HCT116 (cell line): Measurements from ENCODE around the gene CABLES1. TPM values are rescaled to one million over a fixed set of nuclear protein-coding genes. Genes with fewer than 3 reads are reported as not detected.

ENCODE experiments used
- ATAC-seq: fragments of 200-7000 bp; cut with Tn5 transposase; 2 replicates; pipeline ENCODE4 v1.9.1; 2020; ENCODE audit warnings: mild to moderate bottlenecking, moderate library complexity
- Bru-seq: library from RNA; stranded (reverse); fragments of 400-500 nt; gene quantifications from one replicate; lab custom pipeline; 2021; lab: Mats Ljungman, UMichigan
- BruChase-seq, 2 experiments: library from RNA; stranded (reverse); fragments of 400-500 nt; gene quantifications; one replicate each; lab custom pipeline; 2021; lab: Mats Ljungman, UMichigan
- BruUV-seq: library from RNA; stranded (reverse); fragments of 400-500 nt; replicated peaks from 2 replicates; lab custom pipeline; 2021; lab: Mats Ljungman, UMichigan
- CTCF ChIA-PET: fragments of 300-600 bp; sonication (Branson Sonifier 250); formaldehyde crosslinking; loops from one replicate; lab custom pipeline; 2021; ENCODE audit warnings: antibody characterized with exemption; lab: Charles Lee
- POLR2A ChIA-PET: fragments of 300-600, 350-600 bp; sonication (Branson Sonifier 250); formaldehyde crosslinking; loops from one replicate; lab custom pipeline; 2021; ENCODE audit warnings: antibody characterized with exemption; lab: Charles Lee
- RAD21 ChIA-PET, 2 experiments: fragments of 300-600 bp; sonication (Branson Sonifier 250); formaldehyde crosslinking; loops; one replicate each; lab custom pipeline; 2023; ENCODE audit warnings: low total read pairs in 2 of 2; ENCODE audit not compliant: uncharacterized antibody in 2 of 2, unreplicated experiment in 2 of 2, low non-redundant PET in 1 of 2; lab: Charles Lee
- DNase-seq: peaks from one replicate; pipeline ENCODE4 v3.0.0-alpha.2; 2010; ENCODE audit warnings: low read depth, low spot score
- H2AFZ ChIP-seq: fragments of 200-600 bp; shearing (Covaris generic), sonication (generic); 2 replicates; pipeline ENCODE4 v1.6.1; 2017; ENCODE audit warnings: low read depth, mixed run types, mixed read lengths, antibody characterized with exemption, low read length; ENCODE audit not compliant: poor library complexity, severe bottlenecking
- H3K27ac ChIP-seq: 2 replicates; pipeline ENCODE4 v1.5.1; 2012; ENCODE audit warnings: low read depth, low read length
- H3K27me3 ChIP-seq: fragments of 200-600 bp; sonication (generic); 2 replicates; pipeline ENCODE4 v1.6.1; 2016; ENCODE audit warnings: mixed run types, low read length, mixed read lengths; ENCODE audit not compliant: insufficient read depth
- H3K36me3 ChIP-seq, 2 experiments: fragments of 200-500 bp in 1 of 2; fragments of 200-600 bp in 1 of 2; sonication (Bioruptor generic) in 1 of 2; sonication (generic) in 1 of 2; 2 replicates each; pipeline versions ENCODE4 v1.5.1 to v1.6.1; 2014 to 2016; ENCODE audit warnings: low read length in 2 of 2, inconsistent platforms in 1 of 2, mixed read lengths in 1 of 2, mixed run types in 1 of 2; ENCODE audit not compliant: insufficient read depth in 2 of 2, control insufficient read depth in 1 of 2
- H3K4me1 ChIP-seq, 2 experiments: fragments of 200-600 bp in 1 of 2; sonication (generic) in 1 of 2; 2 replicates each; pipeline versions ENCODE4 v1.5.1 to v1.6.1; 2012 to 2017; ENCODE audit warnings: low read length in 2 of 2, inconsistent platforms in 1 of 2, mild to moderate bottlenecking in 1 of 2, mixed read lengths in 1 of 2, mixed run types in 1 of 2, moderate library complexity in 1 of 2; ENCODE audit not compliant: insufficient read depth in 2 of 2, control insufficient read depth in 1 of 2
- H3K4me2 ChIP-seq: fragments of 200-600 bp; sonication (generic); 2 replicates; pipeline ENCODE4 v1.6.1; 2017; ENCODE audit warnings: mixed run types, low read length, mixed read lengths
- H3K4me3 ChIP-seq, 2 experiments: fragments of 200-600 bp in 1 of 2; sonication (generic) in 1 of 2; replicated peaks in 1 of 2; 2 replicates each; pipeline ENCODE4 v1.5.1; 2011 to 2016; ENCODE audit warnings: low read length in 2 of 2, control low read depth in 1 of 2, low read depth in 1 of 2, mild to moderate bottlenecking in 1 of 2, mixed read lengths in 1 of 2, mixed run types in 1 of 2
- H3K79me2 ChIP-seq: fragments of 200-600 bp; sonication (generic); 2 replicates; pipeline ENCODE4 v1.6.1; 2017; ENCODE audit warnings: mild to moderate bottlenecking, mixed run types, low read length, moderate library complexity, mixed read lengths; ENCODE audit not compliant: insufficient read depth
- H3K9ac ChIP-seq: fragments of 200-600 bp; sonication (generic); 2 replicates; pipeline ENCODE4 v1.6.1; 2016; ENCODE audit warnings: low read length, mixed read lengths
- H3K9me2 ChIP-seq: fragments of 200-600 bp; sonication (generic), shearing (Covaris generic); 2 replicates; pipeline ENCODE4 v1.6.1; 2017; ENCODE audit warnings: mixed run types, mild to moderate bottlenecking, moderate library complexity; ENCODE audit not compliant: insufficient read depth
- H3K9me3 ChIP-seq, 2 experiments: fragments of 200-500 bp in 1 of 2; fragments of 200-600 bp in 1 of 2; sonication (Bioruptor generic) in 1 of 2; sonication (generic) in 1 of 2; 2 replicates each; pipeline ENCODE4 v1.6.1; 2014 to 2017; ENCODE audit warnings: low read length in 2 of 2, mixed read lengths in 2 of 2, inconsistent platforms in 1 of 2, low read depth in 1 of 2, mild to moderate bottlenecking in 1 of 2, mixed run types in 1 of 2, moderate library complexity in 1 of 2; ENCODE audit not compliant: control insufficient read depth in 1 of 2, insufficient read depth in 1 of 2
- H4K20me1 ChIP-seq: fragments of 200-600 bp; sonication (generic), shearing (Covaris generic); 2 replicates; pipeline ENCODE4 v1.6.1; 2017; ENCODE audit warnings: mixed run types, mild to moderate bottlenecking, moderate library complexity; ENCODE audit not compliant: insufficient read depth
- CBX3 ChIP-seq: IDR thresholded peaks from 2 replicates; pipeline ENCODE4 v1.6.1; 2012; ENCODE audit warnings: low read depth
- CEBPB ChIP-seq: IDR thresholded peaks from 2 replicates; pipeline ENCODE4 v1.6.1; 2012; ENCODE audit warnings: low read depth
- CTCF ChIP-seq, 3 experiments: fragments of 200-600 bp in 1 of 3; sonication (generic) in 1 of 3; IDR thresholded peaks in 2 of 3; conservative IDR thresholded peaks in 1 of 3; 2 replicates each; pipeline ENCODE4 v1.5.1; 2012 to 2017; ENCODE audit warnings: low read depth in 2 of 3, low read length in 2 of 3, antibody characterized with exemption in 1 of 3, borderline replicate concordance in 1 of 3, control low read depth in 1 of 3, mild to moderate bottlenecking in 1 of 3, mixed read lengths in 1 of 3, mixed run types in 1 of 3, moderate library complexity in 1 of 3; ENCODE audit not compliant: insufficient read depth in 1 of 3
- EGR1 ChIP-seq: IDR thresholded peaks from 2 replicates; pipeline ENCODE4 v1.6.1; 2012; ENCODE audit warnings: low read depth
- ELF1 ChIP-seq: IDR thresholded peaks from 2 replicates; pipeline ENCODE4 v1.6.1; 2012; ENCODE audit warnings: low read depth, borderline replicate concordance
- EZH2 ChIP-seq: fragments of 200-600 bp; sonication (generic); IDR thresholded peaks from 2 replicates; pipeline ENCODE4 v1.6.1; 2017; ENCODE audit warnings: antibody characterized with exemption, mixed run types
- EZH2phosphoT487 ChIP-seq: fragments of 200-600 bp; IDR thresholded peaks from 2 replicates; pipeline ENCODE4 v1.6.1; 2018; ENCODE audit warnings: antibody characterized with exemption, borderline replicate concordance
- JUND ChIP-seq: IDR thresholded peaks from 2 replicates; pipeline ENCODE4 v1.6.1; 2012
- MAX ChIP-seq: IDR thresholded peaks from 2 replicates; pipeline ENCODE4 v1.6.1; 2012
- POLR2A ChIP-seq: IDR thresholded peaks from 2 replicates; pipeline ENCODE4 v1.7.0; 2011; ENCODE audit warnings: borderline replicate concordance; ENCODE audit not compliant: insufficient read depth, insufficient read length; ENCODE audit errors: extremely low read depth
- POLR2AphosphoS5 ChIP-seq: IDR thresholded peaks from 2 replicates; pipeline ENCODE4 v1.6.1; 2011; ENCODE audit warnings: mild to moderate bottlenecking, low read depth, low read length, moderate library complexity
- RAD21 ChIP-seq: IDR thresholded peaks from 2 replicates; pipeline ENCODE4 v1.6.1; 2012; ENCODE audit warnings: low read depth, mild to moderate bottlenecking
- REST ChIP-seq: IDR thresholded peaks from 2 replicates; pipeline ENCODE4 v1.6.1; 2012; ENCODE audit warnings: low read depth
- SIN3A ChIP-seq: IDR thresholded peaks from 2 replicates; pipeline ENCODE4 v1.6.1; 2012; ENCODE audit warnings: low read depth
- SP1 ChIP-seq: IDR thresholded peaks from 2 replicates; pipeline ENCODE4 v1.6.1; 2012; ENCODE audit warnings: low read depth
- SRF ChIP-seq: IDR thresholded peaks from 2 replicates; pipeline ENCODE4 v1.6.1; 2012; ENCODE audit warnings: low read depth
- TCF7L2 ChIP-seq: IDR thresholded peaks from 2 replicates; pipeline ENCODE4 v1.7.0; 2011; ENCODE audit warnings: borderline replicate concordance, inconsistent platforms; ENCODE audit not compliant: insufficient read depth, insufficient read length; ENCODE audit errors: extremely low read depth
- YY1 ChIP-seq: IDR thresholded peaks from 2 replicates; pipeline ENCODE4 v1.6.1; 2011; ENCODE audit warnings: low read length, low read depth, moderate library complexity, mild to moderate bottlenecking; ENCODE audit not compliant: insufficient replicate concordance; ENCODE audit errors: extremely low read depth
- ZFX ChIP-seq: fragments of 450-650 bp; IDR thresholded peaks from 2 replicates; pipeline ENCODE4 v1.6.1; 2017
- ZNF274 ChIP-seq: fragments of 200-500 bp; sonication (Bioruptor generic); IDR thresholded peaks from 2 replicates; pipeline ENCODE4 v1.6.1; 2014; ENCODE audit warnings: mild to moderate bottlenecking, low read depth, low read length, inconsistent platforms
- intact Hi-C: fragments of 100-400 bp; cut with micrococcal nuclease; formaldehyde crosslinking; loops from 2 replicates; pipeline ENCODE4 v1.10.0; 2022
- long read RNA-seq: library from polyadenylated mRNA; unstranded; transcript quantifications from one replicate; pipeline ENCODE4 v2.0.0, GENCODE V29; 2021; ENCODE audit not compliant: unreplicated experiment
- polyA plus RNA-seq: library from polyadenylated mRNA; unstranded; fragments of >200 nt; gene quantifications from 2 replicates; pipeline ENCODE4 v1.2.1, GENCODE V29; 2012; ENCODE audit warnings: missing spikeins
- total RNA-seq: library from RNA; stranded (reverse); gene quantifications from one replicate; pipeline ENCODE4 v1.2.1, GENCODE V29; 2021; ENCODE audit not compliant: unreplicated experiment

The CABLES1 gene
- total RNA-seq: 7.7 TPM
- polyA plus RNA-seq: 4.1 and 4.9 TPM in 2 replicates
- percentile 52 among the genes with signal in this experiment for Bru-seq, nascent RNA
- percentile 42 among the genes with signal in this experiment for BruChase-seq, experiment 1, labeled RNA remaining after a 6-hour chase
- percentile 43 among the genes with signal in this experiment for BruChase-seq, experiment 2, labeled RNA remaining after a 2-hour chase
- long read RNA-seq, full-length matches to known transcripts: 13 of 16 reads
- long read RNA-seq, partial matches to known transcripts: 0 of 16 reads
- long read RNA-seq, other reads (novel, unspliced or antisense): 3 of 16 reads

GRCh38 chr18:23134780-23135549, at the start of gene CABLES1:
CABLES1 (plus strand) TSS chr18:23135485; CDS start chr18:23135763, 278 bp downstream.
- Histone ChIP-seq H3K9ac (peak within 1 kb of the TSS; percentile 71), H3K9me3 (no peaks in the 10 kb centered on the region), H3K4me3 (peak within 1 kb of the TSS; percentile 53 to 67), H3K9me2 (no peaks in the 10 kb centered on the region), H2AFZ (peak within 1 kb of the TSS; percentile 35), H3K27me3 (no peaks in the 10 kb centered on the region), H3K36me3 (no peaks in the 10 kb centered on the region), H3K27ac (peak within 1 kb of the TSS; percentile 74), H3K4me1 (peaks cover 20 to 40% of the 10 kb centered on the region in 2 experiments), H4K20me1 (no peaks in the 10 kb centered on the region), H3K4me2 (peak within 1 kb of the TSS; percentile 96), H3K79me2 (peaks cover 5% of the 10 kb centered on the region; the same call in 1 of the 2 replicates)
- BruUV-seq: no TSS peak
- ChIA-PET CTCF (interaction anchor here (1.0 to 1.6 kb wide), 4 partner anchors 13 to 277 kb away, joined by 3 to 7 read pairs (median 6); no protein-coding TSS in a partner anchor), RAD21 (interaction anchor here in 1 of 2 experiments (0.9 kb wide), 1 partner anchor 277 kb away, joined by 3 read pairs; no protein-coding TSS in a partner anchor), POLR2A (interaction anchor here (0.6 to 1.7 kb wide), 6 partner anchors 8 to 941 kb away, joined by 3 to 7 read pairs (median 4); no protein-coding TSS in a partner anchor)
- ATAC-seq: peak; percentile 38
- no peak for DNase-seq
- TF ChIP-seq TCF7L2: no peak
- TF ChIP-seq EGR1: no peak
- no peak for TF ChIP-seq ZNF274
- TF ChIP-seq MAX: no peak
- TF ChIP-seq SIN3A: no peak
- TF ChIP-seq CEBPB: no peak
- no peak for TF ChIP-seq POLR2A
- TF ChIP-seq POLR2AphosphoS5: no peak
- TF ChIP-seq ELF1: no peak
- TF ChIP-seq SRF: no peak
- TF ChIP-seq EZH2: no peak
- no peak for TF ChIP-seq EZH2phosphoT487
- no peak for TF ChIP-seq REST
- TF ChIP-seq CTCF (IDR thresholded peaks at IDR 0.05 in 2 of 3, conservative IDR thresholded peaks at IDR 0.05 in 1 of 3; ENCODE audit: borderline replicate concordance in 1 of 3, insufficient read depth in 1 of 3, low read depth in 2 of 3, low read length in 2 of 3): no peak
- TF ChIP-seq ZFX: no peak; the same call in 1 of the 2 replicates
- no peak for TF ChIP-seq YY1
- TF ChIP-seq SP1: no peak
- no peak for TF ChIP-seq CBX3
- TF ChIP-seq RAD21: no peak
- TF ChIP-seq JUND: no peak
- intact Hi-C loops: loop anchor here (5.0 kb wide), 2 partner anchors 338 to 367 kb away; partner anchors contain the start of gene RMC1
